ENCODE results near the gene NCAM1.

The NCAM1 gene

DNA sequence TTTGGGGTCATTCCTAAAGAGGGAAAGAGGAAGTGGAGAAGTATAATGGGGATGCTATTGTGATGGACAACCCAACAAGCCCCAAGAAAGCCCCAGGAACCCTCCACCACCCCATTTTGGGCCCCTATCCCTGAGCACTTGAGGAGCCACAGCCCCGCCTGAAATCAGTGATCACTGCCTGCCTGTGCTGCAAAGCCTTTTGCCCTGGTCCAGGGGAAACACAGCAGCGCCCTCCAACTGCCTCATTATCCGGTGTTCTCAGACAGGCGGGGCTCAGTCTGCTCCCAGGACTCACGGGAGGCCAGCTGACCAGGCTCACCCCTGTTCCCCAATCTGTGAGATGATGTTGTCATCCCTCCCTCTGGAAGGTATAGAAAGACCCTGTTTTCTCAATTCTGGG, 308.4 kb downstream of the NCAM1 start:
- DNase-seq (ENCODE audit: extremely low read depth, low read depth), result no peak
- TF ChIP-seq, protein P1, sequence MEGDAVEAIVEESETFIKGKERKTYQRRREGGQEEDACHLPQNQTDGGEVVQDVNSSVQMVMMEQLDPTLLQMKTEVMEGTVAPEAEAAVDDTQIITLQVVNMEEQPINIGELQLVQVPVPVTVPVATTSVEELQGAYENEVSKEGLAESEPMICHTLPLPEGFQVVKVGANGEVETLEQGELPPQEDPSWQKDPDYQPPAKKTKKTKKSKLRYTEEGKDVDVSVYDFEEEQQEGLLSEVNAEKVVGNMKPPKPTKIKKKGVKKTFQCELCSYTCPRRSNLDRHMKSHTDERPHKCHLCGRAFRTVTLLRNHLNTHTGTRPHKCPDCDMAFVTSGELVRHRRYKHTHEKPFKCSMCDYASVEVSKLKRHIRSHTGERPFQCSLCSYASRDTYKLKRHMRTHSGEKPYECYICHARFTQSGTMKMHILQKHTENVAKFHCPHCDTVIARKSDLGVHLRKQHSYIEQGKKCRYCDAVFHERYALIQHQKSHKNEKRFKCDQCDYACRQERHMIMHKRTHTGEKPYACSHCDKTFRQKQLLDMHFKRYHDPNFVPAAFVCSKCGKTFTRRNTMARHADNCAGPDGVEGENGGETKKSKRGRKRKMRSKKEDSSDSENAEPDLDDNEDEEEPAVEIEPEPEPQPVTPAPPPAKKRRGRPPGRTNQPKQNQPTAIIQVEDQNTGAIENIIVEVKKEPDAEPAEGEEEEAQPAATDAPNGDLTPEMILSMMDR (IDR thresholded peaks at IDR 0.05; ENCODE audit: low read depth, low read length), result no peak

DNA sequence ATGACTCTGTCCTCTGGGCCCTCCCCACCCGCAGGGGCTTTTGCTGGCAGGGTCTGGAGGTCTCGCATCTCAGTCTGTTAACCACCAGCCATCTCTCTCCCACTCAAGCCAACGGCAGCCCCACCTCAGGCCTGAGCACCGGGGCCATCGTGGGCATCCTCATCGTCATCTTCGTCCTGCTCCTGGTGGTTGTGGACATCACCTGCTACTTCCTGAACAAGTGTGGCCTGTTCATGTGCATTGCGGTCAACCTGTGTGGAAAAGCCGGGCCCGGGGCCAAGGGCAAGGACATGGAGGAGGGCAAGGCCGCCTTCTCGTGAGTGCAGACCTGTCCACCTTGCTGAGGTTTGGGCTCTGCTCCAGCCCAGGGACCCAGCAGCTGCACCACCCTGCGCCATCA, 308.9 kb downstream of the NCAM1 start:
- TF ChIP-seq, protein P1 (IDR thresholded peaks at IDR 0.05; ENCODE audit: low read depth, low read length), result no peak
- DNase-seq (ENCODE audit: extremely low read depth, low read depth), result no peak

DNA sequence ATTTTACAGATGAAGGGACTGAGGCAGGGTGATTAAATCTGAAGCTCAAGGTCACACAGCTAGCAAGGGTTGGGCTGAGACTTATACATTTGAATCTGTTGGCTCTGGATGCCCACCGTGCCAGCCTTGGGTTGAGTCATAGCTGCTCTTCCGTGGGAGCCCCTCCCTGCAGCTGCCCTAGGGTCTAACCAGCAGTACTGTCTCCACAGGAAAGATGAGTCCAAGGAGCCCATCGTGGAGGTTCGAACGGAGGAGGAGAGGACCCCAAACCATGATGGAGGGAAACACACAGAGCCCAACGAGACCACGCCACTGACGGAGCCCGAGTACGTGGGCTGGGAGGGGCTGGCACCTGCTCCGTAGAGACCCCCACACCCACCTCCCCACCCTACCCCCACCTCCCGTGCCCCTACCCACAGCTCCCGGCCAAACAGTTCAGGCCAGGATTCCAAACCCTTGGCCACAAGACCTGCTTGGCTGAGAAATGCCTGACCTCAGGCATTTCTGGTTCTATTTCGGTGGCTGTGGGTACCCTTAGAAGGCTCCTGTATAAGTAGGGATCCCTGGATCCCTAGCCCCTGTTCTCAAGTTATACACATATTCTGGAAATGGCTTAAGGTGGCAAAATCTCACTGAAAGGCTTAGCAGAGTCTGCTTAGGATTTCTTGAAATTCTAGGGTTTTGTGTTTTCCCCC, 310.5 kb downstream of the NCAM1 start:
- no peak for DNase-seq (ENCODE audit: extremely low read depth, low read depth)
- TF ChIP-seq, protein P1 (IDR thresholded peaks at IDR 0.05; ENCODE audit: low read depth, low read length), result no peak

DNA sequence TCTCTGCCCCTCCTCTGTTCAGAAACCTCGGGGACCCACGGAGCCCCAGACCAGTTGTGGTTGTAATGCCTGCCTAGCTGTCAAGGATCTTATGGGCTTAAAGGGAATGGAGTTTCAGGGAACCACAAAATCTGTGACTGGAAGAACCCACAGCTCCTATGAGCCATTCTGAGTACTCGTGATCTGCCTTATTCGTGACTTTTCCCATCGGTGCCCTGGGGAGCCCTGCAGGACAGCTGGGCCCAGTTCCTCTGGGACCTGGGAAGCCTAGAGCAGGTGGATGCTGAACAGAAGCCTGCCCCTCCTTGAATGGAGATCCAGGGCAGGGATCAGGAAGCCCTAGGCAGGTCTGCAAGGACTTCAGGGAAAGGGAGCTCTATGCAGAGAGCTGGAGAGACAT, 311.1 kb downstream of the NCAM1 start:
- TF ChIP-seq, protein P1 (IDR thresholded peaks at IDR 0.05; ENCODE audit: low read depth, low read length), result no peak
- no peak for DNase-seq (ENCODE audit: extremely low read depth, low read depth)

DNA sequence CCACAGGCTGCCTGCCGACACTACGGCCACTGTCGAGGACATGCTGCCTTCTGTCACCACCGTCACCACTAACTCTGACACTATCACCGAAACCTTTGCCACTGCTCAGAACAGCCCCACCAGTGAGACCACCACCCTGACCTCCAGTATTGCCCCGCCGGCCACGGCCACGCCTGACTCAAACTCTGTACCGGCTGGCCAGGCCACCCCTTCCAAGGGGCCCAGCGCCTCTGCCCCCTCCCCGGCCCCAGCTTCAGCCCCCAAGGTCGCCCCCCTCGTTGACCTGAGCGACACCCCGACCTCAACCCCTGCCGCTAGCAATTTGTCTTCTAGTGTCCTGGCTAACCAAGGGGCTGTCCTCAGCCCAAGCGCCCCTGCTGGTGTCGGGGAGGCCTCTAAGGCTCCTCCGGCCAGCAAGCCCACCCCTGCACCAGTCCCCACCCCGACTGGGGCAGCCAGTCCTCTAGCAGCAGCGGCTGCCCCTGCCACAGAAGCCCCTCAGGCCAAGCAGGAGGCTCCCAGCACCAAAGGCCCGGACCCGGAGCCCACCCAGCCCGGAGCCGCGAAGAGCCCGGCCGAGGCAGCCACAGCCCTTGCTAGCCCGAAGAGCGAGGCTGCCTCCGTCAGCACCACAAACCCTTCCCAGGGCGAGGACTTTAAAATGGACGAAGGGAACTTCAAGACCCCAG, 311.9 kb downstream of the NCAM1 start:
- TF ChIP-seq, protein P1 (IDR thresholded peaks at IDR 0.05; ENCODE audit: low read depth, low read length), result no peak
- no peak for DNase-seq (ENCODE audit: extremely low read depth, low read depth)

DNA sequence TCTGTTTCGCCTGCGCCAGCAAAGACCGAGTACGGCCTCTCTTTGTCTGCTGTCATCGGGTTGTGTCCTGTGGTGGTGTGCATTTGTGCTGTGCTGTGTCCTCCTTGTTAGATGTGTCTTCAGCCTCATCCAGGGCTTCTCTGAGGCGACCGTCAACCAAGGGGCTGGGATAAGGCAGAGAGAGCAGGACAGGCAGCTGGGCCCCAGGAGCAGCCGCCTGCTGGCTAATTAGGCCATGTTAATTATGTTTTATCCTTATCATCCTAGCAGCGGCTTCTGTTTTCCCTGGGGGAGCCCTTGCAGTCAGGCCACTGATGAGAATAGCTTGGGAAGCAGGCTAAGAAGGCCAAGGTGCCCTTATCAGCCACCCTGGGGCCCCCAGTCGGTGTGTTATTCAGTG, 312.5 kb downstream of the NCAM1 start:
- TF ChIP-seq, protein P1 (IDR thresholded peaks at IDR 0.05; ENCODE audit: low read depth, low read length), result no peak
- no peak for DNase-seq (ENCODE audit: extremely low read depth, low read depth)
